ENCODE results near the gene KIAA1671.

DNA sequence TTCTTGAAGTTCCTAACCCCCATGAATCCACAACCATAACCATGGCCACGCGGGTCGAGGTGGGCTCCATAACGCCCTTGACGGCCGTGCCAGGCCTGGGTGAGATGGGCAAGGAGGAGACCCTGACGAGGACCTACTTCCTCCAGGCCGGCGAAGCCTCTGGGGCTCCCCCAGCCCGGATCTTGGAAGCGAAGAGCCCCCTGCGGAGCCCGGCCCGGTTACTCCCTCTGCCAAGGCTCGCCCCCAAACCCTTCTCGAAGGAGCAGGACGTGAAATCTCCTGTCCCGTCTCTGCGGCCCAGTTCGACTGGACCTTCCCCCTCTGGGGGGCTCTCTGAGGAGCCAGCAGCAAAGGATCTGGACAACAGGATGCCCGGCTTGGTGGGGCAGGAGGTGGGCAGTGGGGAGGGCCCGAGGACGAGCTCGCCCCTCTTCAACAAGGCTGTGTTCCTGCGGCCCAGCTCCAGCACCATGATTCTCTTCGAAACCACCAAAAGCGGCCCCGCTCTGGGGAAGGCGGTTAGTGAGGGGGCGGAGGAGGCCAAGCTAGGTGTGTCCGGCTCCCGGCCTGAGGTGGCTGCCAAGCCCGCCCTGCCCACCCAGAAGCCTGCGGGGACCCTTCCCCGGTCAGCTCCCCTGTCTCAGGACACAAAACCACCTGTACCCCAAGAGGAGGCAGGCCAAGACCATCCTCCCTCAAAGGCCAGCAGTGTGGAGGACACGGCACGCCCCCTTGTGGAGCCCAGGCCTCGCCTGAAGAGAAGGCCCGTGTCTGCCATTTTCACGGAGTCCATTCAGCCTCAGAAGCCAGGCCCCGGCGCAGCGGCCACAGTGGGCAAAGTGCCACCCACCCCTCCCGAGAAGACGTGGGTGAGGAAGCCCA, 75.7 kb downstream of the KIAA1671 start:
- TF ChIP-seq, protein P1, sequence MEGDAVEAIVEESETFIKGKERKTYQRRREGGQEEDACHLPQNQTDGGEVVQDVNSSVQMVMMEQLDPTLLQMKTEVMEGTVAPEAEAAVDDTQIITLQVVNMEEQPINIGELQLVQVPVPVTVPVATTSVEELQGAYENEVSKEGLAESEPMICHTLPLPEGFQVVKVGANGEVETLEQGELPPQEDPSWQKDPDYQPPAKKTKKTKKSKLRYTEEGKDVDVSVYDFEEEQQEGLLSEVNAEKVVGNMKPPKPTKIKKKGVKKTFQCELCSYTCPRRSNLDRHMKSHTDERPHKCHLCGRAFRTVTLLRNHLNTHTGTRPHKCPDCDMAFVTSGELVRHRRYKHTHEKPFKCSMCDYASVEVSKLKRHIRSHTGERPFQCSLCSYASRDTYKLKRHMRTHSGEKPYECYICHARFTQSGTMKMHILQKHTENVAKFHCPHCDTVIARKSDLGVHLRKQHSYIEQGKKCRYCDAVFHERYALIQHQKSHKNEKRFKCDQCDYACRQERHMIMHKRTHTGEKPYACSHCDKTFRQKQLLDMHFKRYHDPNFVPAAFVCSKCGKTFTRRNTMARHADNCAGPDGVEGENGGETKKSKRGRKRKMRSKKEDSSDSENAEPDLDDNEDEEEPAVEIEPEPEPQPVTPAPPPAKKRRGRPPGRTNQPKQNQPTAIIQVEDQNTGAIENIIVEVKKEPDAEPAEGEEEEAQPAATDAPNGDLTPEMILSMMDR (IDR thresholded peaks at IDR 0.05) = peak; percentile 39 to 55 (median 40)
- TF ChIP-seq POLR2A (IDR thresholded peaks at IDR 0.05) (no peak), EP300 (IDR thresholded peaks at IDR 0.05) (no peak)
